PC-9 (cell line): Measurements from ENCODE around the gene PTPRF. TPM values are rescaled to one million over a fixed set of nuclear protein-coding genes. Genes with fewer than 3 reads are reported as not detected.

Experiments
- BruUV-seq: library from RNA; stranded (reverse); fragments of 400-500 nt; replicated peaks from 2 replicates; lab custom pipeline; 2021; lab: Mats Ljungman, UMichigan
- CTCF ChIA-PET: fragments of 300-600 bp; sonication (Branson Sonifier 250); formaldehyde crosslinking; loops from one replicate; lab custom pipeline; 2022; ENCODE audit warnings: antibody characterized with exemption; lab: Charles Lee
- POLR2A ChIA-PET: fragments of 300-600 bp; sonication (Branson Sonifier 250); formaldehyde crosslinking; loops from one replicate; lab custom pipeline; 2022; ENCODE audit warnings: antibody characterized with exemption; ENCODE audit not compliant: unreplicated experiment; lab: Charles Lee
- DNase-seq, 2 experiments: peaks; one replicate each; pipeline versions ENCODE4 v3.0.0 to v3.0.0-alpha.2; 2015 to 2022; ENCODE audit warnings: mixed read lengths in 1 of 2
- H2AFZ ChIP-seq: fragments of 200-600 bp; sonication (generic); 2 replicates; pipeline ENCODE4 v1.8.1; 2017; ENCODE audit warnings: antibody characterized with exemption
- H3F3A ChIP-seq: fragments of 200-600 bp; sonication (generic); 2 replicates; pipeline ENCODE4 v1.8.1; 2017; ENCODE audit warnings: antibody characterized with exemption, mild to moderate bottlenecking, low read depth; ENCODE audit not compliant: insufficient read depth
- H3K27ac ChIP-seq: fragments of 200-600 bp; sonication (generic); 2 replicates; pipeline ENCODE4 v1.6.1; 2016; ENCODE audit warnings: mixed run types
- H3K27me3 ChIP-seq: fragments of 200-600 bp; sonication (generic); 2 replicates; pipeline ENCODE4 v1.6.1; 2016; ENCODE audit warnings: low read depth, mixed run types; ENCODE audit not compliant: insufficient read depth
- H3K36me3 ChIP-seq: fragments of 200-600 bp; sonication (generic); 2 replicates; pipeline ENCODE4 v1.6.1; 2016; ENCODE audit warnings: low read depth, mixed run types
- H3K4me1 ChIP-seq: fragments of 200-600 bp; sonication (generic); replicated peaks from 2 replicates; pipeline ENCODE4 v1.6.1; 2016; ENCODE audit warnings: mixed run types; ENCODE audit not compliant: insufficient read depth
- H3K4me2 ChIP-seq: fragments of 200-600 bp; sonication (generic); 2 replicates; pipeline ENCODE4 v1.6.1; 2017; ENCODE audit warnings: mixed run types
- H3K4me3 ChIP-seq: fragments of 200-600 bp; sonication (generic); 2 replicates; pipeline ENCODE4 v1.6.1; 2016; ENCODE audit warnings: mixed run types
- H3K79me2 ChIP-seq: fragments of 200-600 bp; sonication (generic); 2 replicates; pipeline ENCODE4 v1.6.1; 2017; ENCODE audit warnings: low read depth, mixed run types
- H3K9me2 ChIP-seq: fragments of 200-600 bp; sonication (generic); 2 replicates; pipeline ENCODE4 v1.8.1; 2017; ENCODE audit warnings: mild to moderate bottlenecking; ENCODE audit not compliant: insufficient read depth
- H3K9me3 ChIP-seq: fragments of 200-600 bp; sonication (generic); 2 replicates; pipeline ENCODE4 v1.8.1; 2016; ENCODE audit warnings: low read depth; ENCODE audit not compliant: insufficient read depth
- H4K20me1 ChIP-seq: fragments of 200-600 bp; sonication (generic); 2 replicates; pipeline ENCODE4 v1.8.1; 2017; ENCODE audit not compliant: insufficient read depth
- CTCF ChIP-seq: fragments of 200-600 bp; sonication (generic); conservative IDR thresholded peaks from 2 replicates; pipeline ENCODE4 v1.6.1; 2017; ENCODE audit warnings: mixed run types, antibody characterized with exemption, mild to moderate bottlenecking, moderate library complexity
- EZH2 ChIP-seq: fragments of 200-600 bp; sonication (generic); IDR thresholded peaks from 2 replicates; pipeline ENCODE4 v1.8.0; 2017; ENCODE audit warnings: antibody characterized with exemption, low read depth
- intact Hi-C: fragments of 100-400 bp; cut with micrococcal nuclease; formaldehyde crosslinking; loops from one replicate; pipeline ENCODE4 v1.10.0; 2022; ENCODE audit not compliant: unreplicated experiment
- total RNA-seq: library from RNA; stranded (reverse); gene quantifications from 2 replicates; pipeline ENCODE4 v1.2.3, GENCODE V29; 2021

PTPRF gene
- total RNA-seq, 1 experiment from 2014 or later: 359 TPM

DNA sequence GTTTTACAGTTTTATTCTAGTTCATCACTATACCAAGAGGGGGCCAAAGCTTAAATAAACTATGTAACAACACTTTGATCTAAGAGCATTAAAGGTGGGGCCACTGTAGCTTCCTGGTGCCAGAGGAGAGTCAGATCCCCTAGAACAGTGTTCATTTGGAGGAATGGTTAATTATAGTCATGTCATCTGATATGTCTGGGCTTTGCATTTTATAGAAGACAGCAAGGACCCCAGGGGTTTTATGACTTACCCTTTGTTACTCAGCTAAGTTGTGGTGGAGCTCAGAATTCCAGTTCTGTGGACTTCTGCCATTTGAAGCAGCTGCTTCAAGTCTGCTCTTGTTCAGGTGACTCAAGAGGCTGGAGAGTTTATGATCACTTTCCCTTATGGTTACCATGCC lies 135.9 kb downstream of the PTPRF start:
- POLR2A ChIA-PET: interaction anchor here (0.7 to 0.8 kb wide), 2 partner anchors 143 to 1027 kb away, joined by 3 to 7 read pairs; no protein-coding TSS in a partner anchor
- no peak overlapping the region for H2AFZ ChIP-seq
- no peak overlapping the region for H3K4me2 ChIP-seq
- H3K27me3 ChIP-seq: no peaks in the 10 kb centered on the region
- H3K79me2 ChIP-seq: no peaks in the 10 kb centered on the region
- no peak overlapping the region for H3K4me3 ChIP-seq
- H3F3A ChIP-seq: peaks cover 4% of the 10 kb centered on the region; the same call in 1 of the 2 replicates
- DNase-seq: no peak
- H3K4me1 ChIP-seq: no peaks in the 10 kb centered on the region
- peaks cover 79% of the 10 kb centered on the region for H3K36me3 ChIP-seq
- BruUV-seq: no TSS peak
- no peaks in the 10 kb centered on the region for H3K9me2 ChIP-seq
- H4K20me1 ChIP-seq: peaks cover 52% of the 10 kb centered on the region
- CTCF ChIA-PET: no interaction called here
- TF ChIP-seq EZH2: no peak
- TF ChIP-seq CTCF: no peak
- no peaks in the 10 kb centered on the region for H3K9me3 ChIP-seq
- intact Hi-C loops: no loop called here
- no peak overlapping the region for H3K27ac ChIP-seq

DNA sequence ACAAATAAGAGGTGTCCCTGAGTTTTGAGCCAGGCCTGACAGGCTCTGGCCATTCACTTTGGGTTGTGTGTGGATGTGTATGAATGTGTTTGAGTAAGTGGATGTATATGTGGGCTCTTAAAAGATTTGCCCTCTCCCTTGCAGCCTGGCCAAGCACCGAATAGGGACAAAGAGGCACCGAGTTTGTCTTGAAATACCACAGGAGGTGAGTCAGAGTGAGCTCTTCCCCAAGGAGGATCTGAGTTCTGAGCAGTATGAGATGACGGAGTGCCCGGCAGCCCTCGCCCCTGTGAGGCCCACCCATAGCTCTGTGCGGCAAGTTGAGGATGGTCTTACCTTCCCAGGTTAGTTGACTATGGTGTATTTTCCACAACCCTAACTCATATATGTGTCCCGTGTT lies 138.3 kb downstream of the PTPRF start:
- peak in 1 of 2 experiments; percentile 8 for DNase-seq
- CTCF ChIA-PET: interaction anchor here (1.2 kb wide), 1 partner anchor 9 kb away, joined by 3 read pairs; no protein-coding TSS in a partner anchor

GRCh38 chr1:43669878-43670277 lies 139.2 kb downstream of the PTPRF start:
- Histone ChIP-seq H2AFZ (no peak overlapping the region), H3K27ac (no peak overlapping the region), H3K4me3 (no peak overlapping the region), H3K36me3 (peaks cover 70% of the 10 kb centered on the region), H3K79me2 (no peaks in the 10 kb centered on the region), H4K20me1 (peaks cover 47% of the 10 kb centered on the region), H3K4me1 (no peaks in the 10 kb centered on the region), H3K27me3 (no peaks in the 10 kb centered on the region), H3K4me2 (no peak overlapping the region), H3K9me3 (no peaks in the 10 kb centered on the region), H3K9me2 (no peaks in the 10 kb centered on the region), H3F3A (peaks cover 2% of the 10 kb centered on the region; the same call in 1 of the 2 replicates)
- intact Hi-C loops: loop anchor here (5.0 kb wide), 1 partner anchor 63 kb away; no protein-coding TSS in a partner anchor
- DNase-seq: no peak
- CTCF ChIA-PET: interaction anchor here (1.2 kb wide), 1 partner anchor 10 kb away, joined by 3 read pairs; no protein-coding TSS in a partner anchor
- POLR2A ChIA-PET: no interaction called here
- no peak for TF ChIP-seq CTCF
- no peak for TF ChIP-seq EZH2
- BruUV-seq: no TSS peak

More for the DNA sequence above, 138.3 kb downstream of the PTPRF start:
- POLR2A ChIA-PET: no interaction called here
- no peak for TF ChIP-seq EZH2
- TF ChIP-seq CTCF: no peak
- Histone ChIP-seq H3K4me1 (no peaks in the 10 kb centered on the region), H3K36me3 (peaks cover 77% of the 10 kb centered on the region), H3K27ac (no peak overlapping the region), H4K20me1 (peaks cover 50% of the 10 kb centered on the region), H3K9me3 (no peaks in the 10 kb centered on the region), H3K27me3 (no peaks in the 10 kb centered on the region), H3K4me2 (no peak overlapping the region), H3K9me2 (no peaks in the 10 kb centered on the region), H3F3A (peaks cover 4% of the 10 kb centered on the region; the same call in 1 of the 2 replicates), H2AFZ (no peak overlapping the region), H3K79me2 (no peaks in the 10 kb centered on the region), H3K4me3 (no peak overlapping the region)
- intact Hi-C loops: no loop called here
- no TSS peak for BruUV-seq
